ENCODE measurements around the gene TBKBP1.

- TF ChIP-seq CTCF (IDR thresholded peaks at IDR 0.05; ENCODE audit: borderline replicate concordance, extremely low read depth, low read length, poor library complexity, severe bottlenecking) = no peak
- TF ChIP-seq EZH2 (IDR thresholded peaks at IDR 0.05; ENCODE audit: borderline replicate concordance, low read depth, low read length, severe bottlenecking) = peak; percentile 76
These were observed 44.6 kb upstream of the TBKBP1 start, which contains the start of gene KPNB1 for GRCh38 chr17:47649153-47649971.
